AG09309 (cell line): ENCODE data around the gene IP6K1.

Experiments used
- DNase-seq: peaks from one replicate; pipeline ENCODE4 v3.0.0-alpha.2; 2010; ENCODE audit warnings: low read depth
- H3K4me3 ChIP-seq: 2 replicates; pipeline ENCODE4 v1.5.1; 2011; ENCODE audit warnings: mild to moderate bottlenecking, low read depth, low read length, moderate library complexity; ENCODE audit not compliant: control insufficient read depth
- TF ChIP-seq, protein P1 (sequence below): IDR thresholded peaks from 2 replicates; pipeline ENCODE4 v1.5.1; 2011; ENCODE audit warnings: mild to moderate bottlenecking, low read depth, low read length, inconsistent platforms; ENCODE audit not compliant: insufficient read depth, control insufficient read depth; ENCODE audit errors: missing control alignments

IP6K1 gene

DNA sequence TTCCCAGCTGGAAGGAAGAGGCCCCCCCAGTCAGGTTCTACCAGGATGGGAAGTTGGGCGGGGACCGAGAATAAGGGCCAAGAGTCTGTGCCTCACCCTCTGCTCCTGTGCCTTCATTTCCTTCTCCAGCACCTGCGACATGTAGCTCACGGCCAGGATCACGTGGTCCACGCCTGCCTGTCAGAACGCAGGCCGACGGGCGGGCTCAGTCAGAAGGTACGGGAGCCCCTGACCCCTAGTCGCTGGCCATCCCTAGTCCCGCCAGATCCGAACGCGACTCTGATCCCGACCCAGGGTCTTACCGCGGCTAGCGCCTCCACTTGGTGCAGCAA lies 63.1 kb downstream of the IP6K1 start:
- DNase-seq = no peak
- TF ChIP-seq, protein P1, sequence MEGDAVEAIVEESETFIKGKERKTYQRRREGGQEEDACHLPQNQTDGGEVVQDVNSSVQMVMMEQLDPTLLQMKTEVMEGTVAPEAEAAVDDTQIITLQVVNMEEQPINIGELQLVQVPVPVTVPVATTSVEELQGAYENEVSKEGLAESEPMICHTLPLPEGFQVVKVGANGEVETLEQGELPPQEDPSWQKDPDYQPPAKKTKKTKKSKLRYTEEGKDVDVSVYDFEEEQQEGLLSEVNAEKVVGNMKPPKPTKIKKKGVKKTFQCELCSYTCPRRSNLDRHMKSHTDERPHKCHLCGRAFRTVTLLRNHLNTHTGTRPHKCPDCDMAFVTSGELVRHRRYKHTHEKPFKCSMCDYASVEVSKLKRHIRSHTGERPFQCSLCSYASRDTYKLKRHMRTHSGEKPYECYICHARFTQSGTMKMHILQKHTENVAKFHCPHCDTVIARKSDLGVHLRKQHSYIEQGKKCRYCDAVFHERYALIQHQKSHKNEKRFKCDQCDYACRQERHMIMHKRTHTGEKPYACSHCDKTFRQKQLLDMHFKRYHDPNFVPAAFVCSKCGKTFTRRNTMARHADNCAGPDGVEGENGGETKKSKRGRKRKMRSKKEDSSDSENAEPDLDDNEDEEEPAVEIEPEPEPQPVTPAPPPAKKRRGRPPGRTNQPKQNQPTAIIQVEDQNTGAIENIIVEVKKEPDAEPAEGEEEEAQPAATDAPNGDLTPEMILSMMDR = no peak
- H3K4me3 ChIP-seq = peak overlapping the region; percentile 73

DNA sequence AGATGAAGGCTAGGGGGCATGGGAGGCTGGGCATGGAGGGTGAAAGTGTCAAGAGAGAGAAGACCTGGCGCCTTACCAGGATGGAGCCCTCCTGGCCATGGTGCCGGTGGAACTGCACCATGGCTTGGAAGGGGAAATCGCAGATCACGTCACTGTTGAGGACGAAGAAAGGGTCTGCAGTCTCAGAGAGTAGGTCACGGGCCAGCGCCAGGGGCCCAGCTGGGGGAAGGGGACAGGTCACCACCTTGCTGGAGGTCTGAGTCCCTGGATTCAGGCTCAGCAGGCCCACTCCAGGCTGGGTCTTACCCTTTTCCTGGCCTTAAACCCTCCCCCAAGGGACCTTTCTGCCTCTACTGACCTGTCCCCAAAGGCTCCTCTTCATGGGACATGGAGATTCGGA lies 63.4 kb downstream of the IP6K1 start:
- DNase-seq = no peak
- H3K4me3 ChIP-seq = peak overlapping the region; percentile 73
- TF ChIP-seq, protein P1 = no peak

DNA sequence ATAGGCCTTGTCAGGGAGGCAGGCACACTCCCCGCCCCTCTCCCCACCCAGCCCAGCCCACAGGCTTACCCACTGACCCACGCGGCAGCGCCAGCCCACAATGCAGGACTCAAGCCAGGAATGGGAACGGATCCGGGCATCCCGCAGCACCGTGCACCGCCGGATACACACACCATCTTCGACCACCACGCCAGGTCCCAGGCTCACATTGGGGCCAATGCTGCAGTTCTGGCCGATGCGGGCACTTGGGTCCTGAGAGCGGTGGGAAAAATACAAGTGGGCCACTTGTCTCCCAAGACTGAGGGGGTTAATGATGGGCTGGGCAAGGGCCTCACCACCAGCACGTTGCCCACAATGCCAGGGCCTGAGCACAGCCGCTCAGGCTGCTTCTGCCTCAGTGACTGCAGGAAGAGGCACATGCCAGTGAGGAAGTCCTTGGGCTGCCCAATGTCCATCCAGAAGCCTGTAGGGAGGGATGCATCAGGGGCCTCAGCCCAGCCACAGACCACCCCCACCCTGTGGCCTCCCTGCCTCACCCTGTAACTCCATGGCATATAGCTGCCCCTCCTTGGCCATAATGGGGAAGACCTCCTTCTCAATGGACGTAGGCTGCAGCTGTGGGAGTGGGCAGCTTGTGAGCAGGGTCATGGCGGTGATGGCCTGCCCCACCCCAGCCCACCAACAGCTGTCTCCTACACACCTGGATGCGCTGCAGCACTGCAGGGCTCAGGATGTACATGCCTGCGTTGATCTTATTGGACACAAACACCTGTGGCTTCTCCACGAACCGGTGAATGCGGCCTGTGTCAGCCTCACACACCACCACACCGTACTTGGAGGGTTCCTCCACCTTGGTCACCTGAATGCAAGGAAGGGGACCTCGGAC lies 64.2 kb downstream of the IP6K1 start:
- no peak for DNase-seq
- TF ChIP-seq, protein P1 = no peak
- H3K4me3 ChIP-seq = peak overlapping the region; percentile 73

DNA sequence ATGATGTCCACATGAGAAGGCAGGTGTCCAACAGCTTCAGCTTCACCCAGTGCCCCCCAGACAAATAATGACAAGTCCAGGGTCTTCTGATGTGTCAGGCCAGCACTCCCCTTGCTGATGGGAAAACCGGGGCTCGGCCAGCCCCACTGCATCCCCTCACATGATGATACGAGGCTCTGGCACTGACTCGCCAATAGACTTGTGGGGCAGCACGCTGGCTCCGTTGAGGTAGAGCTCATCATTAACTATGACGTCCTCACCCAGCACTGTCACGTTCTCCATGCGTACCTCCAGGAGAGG lies 64.8 kb downstream of the IP6K1 start:
- no peak for DNase-seq
- TF ChIP-seq, protein P1 = no peak
- no peak overlapping the region for H3K4me3 ChIP-seq

DNA sequence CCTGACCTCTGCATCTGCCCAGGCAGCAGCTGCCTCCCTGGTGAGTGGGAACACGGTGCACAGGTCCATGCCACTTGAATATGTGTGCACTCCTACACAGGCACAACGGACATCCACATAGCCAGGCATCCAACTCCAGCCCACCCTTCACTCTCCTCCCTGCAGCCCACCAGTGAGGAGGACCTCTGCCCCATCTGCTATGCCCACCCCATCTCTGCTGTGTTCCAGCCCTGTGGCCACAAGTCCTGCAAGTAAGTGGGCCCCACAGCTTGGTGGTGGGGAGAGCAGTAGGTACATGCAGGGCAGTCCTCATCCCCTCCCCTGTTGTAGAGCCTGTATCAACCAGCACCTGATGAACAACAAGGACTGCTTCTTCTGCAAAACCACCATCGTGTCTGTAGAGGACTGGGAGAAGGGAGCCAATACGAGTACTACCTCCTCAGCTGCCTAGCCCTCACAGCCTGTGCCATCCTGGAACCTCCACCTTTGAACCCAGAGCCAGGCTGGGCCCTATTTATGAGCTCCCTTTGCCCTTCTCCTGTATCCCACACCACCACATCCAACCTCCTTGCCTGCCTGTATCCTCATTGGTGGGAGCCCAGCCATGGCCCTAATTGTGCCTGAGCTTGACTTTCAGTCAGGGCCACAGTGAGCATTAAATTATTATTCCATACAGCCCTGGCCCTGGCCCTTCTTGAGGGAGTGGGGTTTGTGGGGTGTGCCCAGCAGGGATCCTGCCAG lies 65.3 kb downstream of the IP6K1 start:
- DNase-seq = no peak
- no peak overlapping the region for H3K4me3 ChIP-seq
- TF ChIP-seq, protein P1 = no peak

DNA sequence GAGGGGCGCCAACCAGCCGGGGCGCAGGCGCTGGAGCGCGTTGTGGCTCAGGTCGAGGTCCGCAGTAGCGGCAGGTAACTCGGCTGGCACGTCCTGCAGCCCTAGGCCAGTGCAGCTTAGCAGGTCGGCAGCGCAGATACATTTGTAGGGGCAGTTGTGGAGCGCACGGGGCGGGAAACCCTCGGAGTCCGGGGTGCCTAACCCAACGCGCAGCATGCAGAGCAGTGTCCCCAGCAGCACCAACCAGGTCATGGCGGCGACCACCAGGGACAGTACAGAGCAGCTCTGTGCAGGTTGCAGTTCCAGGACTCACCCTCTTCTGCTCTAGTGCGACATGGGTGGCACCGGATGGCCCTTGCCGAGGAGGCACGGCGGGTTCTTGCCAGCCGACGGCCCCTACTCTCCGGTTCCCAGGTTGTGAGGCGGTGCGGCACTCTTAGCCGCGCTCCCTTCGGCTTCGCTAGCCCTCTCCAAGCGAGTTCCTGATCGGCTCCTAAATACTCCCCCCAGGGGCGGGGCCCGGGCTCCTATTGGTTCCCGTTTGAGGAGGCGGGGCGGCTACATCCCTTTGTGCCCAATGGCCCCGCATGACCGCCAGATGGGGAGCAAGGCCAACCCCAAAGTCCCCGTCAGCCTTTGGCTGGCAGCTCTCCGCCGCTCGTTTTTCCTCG lies 67.0 kb downstream of the IP6K1 start, which contains the start of gene AMIGO3:
TSS of gene AMIGO3 (minus strand) at position 471 of the 671 bp plus-strand sequence. CDS start at position 252, 219 bp downstream.
- peak within 1 kb of the TSS; percentile 42 for H3K4me3 ChIP-seq
- TF ChIP-seq, protein P1 = peak; percentile 42
- peak; percentile 58 for DNase-seq
